ENCODE results near the gene MID1. TPM values are rescaled to one million over a fixed set of nuclear protein-coding genes. Genes with fewer than 3 reads are reported as not detected.
A peak's percentile ranks its signal among the peaks of the same experiment; 100 is the strongest.

The MID1 gene
- polyA plus RNA-seq, 3 donors: 23.2 to 32.6 (median 25.4) TPM

DNA sequence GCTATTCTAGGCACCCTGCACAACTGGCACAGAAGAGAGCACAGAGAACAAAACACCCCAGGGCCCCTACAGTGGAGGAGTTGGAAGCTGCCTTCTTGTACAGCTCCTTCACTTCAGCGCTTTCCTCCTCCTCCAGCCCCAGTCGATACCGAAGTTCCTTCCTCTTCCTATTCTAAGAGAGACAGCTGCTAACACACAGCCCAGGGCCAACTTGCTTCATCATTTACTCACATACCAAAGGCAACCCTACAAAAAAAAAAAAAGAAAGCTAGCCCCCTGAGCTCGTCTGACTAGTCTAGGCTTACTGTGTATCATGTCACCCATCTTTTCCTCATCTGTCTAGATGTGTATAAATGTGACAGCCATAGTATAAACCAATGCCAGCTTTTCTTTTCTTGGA is 64.5 kb downstream of the MID1 start:
- DNase-seq (ENCODE audit: extremely low read depth in 1 of 11, low read depth in 9 of 11, low spot score in 4 of 11): no peak

DNA sequence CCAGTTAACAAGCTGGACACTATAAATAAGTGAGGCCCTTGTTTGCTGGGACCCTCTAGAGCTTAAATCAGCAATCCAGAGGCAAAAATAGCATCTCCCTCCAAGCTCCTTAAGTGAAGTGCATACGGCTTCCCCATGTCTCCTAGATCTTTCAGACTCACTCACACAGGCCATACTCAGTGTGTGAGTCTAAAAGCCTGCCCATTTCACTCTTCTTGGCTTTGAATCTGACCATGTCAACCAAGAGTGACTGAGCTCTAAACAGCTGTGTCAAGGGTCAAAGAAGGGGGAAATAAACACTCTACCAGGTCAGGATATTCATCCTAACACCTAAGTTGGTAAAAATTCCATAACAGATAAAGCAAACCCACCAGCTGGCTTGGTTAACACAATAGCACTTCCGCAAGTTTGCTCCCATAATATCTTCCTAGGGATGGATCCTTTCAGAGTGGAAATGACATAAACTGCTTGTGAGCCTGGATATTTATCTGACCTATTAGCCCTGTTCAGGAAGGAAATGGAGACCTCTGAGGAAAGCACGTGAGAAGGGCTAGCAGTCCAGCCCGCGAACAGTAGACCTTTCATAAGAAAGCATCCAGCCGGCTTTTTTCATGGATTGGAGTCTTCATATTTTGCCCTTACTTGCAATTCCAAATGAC is 65.6 kb downstream of the MID1 start:
- peak in 1 of 11 donors; percentile 30 for DNase-seq (ENCODE audit: extremely low read depth in 1 of 11, low read depth in 9 of 11, low spot score in 4 of 11)

DNA sequence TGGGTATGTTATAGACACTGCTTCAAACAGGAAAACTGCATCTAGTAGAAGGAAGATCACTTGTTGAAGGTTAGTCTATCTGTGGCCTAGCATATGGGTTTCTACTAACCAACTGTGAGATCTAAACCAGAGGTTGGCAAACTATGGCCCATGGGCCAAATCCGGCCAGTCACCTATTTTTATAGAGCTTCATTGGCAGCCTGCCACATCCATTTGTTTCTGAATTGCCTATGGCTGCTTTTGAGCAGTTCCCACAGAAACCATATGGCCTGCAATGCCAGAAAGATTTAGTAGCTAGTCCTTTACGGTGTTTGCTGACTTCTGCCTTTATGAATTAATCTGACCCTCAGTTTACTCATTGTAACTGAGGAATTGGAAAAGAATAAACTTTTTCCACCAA is 71.1 kb downstream of the MID1 start:
- no peak for DNase-seq (ENCODE audit: extremely low read depth in 1 of 11, low read depth in 9 of 11, low spot score in 4 of 11)

DNA sequence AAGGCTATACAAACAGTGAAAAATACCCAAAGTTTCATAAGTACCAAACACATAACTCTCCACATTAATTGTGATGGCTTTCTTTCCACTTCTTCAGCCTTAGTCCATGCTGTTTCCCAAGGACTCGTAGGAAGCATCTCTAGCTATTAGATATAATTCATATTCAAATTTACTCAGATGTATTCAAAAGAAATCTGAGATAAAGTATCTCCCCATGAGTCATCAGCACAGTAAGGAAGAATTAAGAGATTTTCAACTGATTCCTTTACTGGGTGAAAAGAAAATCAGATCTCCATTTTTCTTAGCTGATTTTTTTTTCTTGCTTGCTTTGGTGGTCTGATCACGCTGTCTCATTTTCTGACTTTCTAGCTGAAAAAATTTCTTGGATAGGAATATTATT is 71.7 kb downstream of the MID1 start:
- no peak for DNase-seq (ENCODE audit: extremely low read depth in 1 of 11, low read depth in 9 of 11, low spot score in 4 of 11)

DNA sequence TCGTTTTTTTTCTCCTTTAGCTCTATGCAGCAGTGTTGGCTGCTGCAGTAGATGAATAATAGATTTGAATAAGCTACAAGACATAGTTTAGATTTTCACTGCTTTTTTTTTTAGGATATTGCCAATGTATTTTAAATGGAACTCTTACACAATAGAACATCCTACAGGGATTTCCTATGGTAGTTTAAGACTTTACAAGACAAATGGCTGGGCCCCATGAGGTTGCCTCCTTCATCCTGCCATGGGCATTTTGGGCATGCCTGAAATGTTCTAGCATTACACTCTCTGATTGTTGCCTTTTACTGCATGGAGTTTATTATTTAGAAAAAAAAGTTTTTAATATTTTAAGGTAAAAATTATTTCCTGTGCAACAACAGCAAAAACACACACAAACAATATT is 74.5 kb downstream of the MID1 start:
- DNase-seq (ENCODE audit: extremely low read depth in 1 of 11, low read depth in 9 of 11, low spot score in 4 of 11): no peak

DNA sequence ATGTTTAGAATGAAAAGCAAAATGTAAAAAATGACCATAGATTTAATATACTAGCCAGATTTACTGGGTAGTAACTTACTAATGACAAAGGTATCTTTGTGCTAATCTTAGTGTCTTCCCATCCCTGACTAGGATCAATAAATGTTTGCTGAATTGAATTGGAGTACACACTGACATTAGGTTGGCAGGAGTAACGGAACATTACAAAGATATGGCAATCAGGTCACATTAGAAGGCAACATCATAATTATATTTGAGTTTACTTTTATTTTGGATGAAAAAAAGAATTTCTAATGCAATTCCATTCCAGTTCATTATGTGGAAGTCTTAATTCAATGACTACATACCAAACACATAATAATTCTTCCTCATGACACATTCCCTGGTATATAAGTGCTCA is 77.8 kb downstream of the MID1 start:
- DNase-seq (ENCODE audit: extremely low read depth in 1 of 11, low read depth in 9 of 11, low spot score in 4 of 11): no peak

DNA sequence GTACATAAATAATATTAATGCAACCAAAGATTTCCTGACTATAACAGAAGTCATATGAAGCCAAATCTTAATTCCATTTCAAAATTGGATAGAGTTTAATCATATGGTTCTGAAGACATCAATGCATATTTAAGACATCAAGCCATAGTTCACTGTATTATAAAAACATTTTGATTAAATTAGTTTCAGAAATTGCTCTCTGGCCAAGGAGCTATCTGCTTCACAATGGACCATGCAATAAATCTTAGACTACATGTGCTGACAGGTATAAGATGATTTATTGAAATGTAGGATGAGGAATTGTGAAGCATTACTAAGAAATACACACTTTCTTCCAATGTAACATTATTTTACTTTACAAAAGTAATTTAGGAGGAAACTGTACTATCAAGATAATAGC is 81.6 kb downstream of the MID1 start:
- DNase-seq (ENCODE audit: extremely low read depth in 1 of 11, low read depth in 9 of 11, low spot score in 4 of 11): no peak

DNA sequence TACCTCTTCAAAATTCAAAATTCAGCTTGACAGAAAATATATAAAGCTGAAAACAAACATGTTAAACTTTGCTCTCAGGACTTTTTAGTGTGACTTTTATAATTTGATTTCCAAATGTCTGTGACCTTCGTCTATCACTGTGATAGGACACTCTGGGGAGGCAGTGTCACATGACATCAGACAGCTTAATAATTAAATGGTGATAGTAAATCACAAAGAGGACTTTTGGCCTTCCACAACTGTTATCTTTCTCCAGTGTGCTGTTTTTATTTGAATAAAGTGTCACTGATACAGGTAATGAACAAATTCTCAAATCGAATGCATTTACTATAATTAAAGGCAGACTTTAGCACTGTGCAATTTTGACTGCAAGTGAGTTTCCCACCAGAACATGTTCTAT is 83.1 kb downstream of the MID1 start:
- no peak for DNase-seq (ENCODE audit: extremely low read depth in 1 of 11, low read depth in 9 of 11, low spot score in 4 of 11)

DNA sequence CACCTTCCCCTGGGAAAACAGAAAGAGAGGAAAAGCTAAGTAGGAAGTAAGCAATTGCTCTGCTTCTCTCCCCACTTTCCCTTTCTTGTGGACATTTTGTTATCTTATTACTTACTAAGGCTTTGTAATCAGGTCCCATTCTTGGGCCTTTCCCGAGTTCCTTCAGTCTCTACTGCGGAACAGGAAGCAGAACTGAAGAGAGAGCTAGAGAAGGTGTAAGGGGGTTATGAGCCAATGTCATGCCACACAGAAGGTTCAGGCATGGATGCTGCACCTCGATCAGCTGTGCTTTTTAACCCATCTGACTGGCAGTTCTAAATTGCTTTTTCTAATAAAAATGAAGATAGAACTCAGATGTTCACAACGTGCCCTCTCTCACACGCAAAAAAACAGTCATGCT is 83.6 kb downstream of the MID1 start:
- DNase-seq (ENCODE audit: extremely low read depth in 1 of 11, low read depth in 9 of 11, low spot score in 4 of 11): no peak

DNA sequence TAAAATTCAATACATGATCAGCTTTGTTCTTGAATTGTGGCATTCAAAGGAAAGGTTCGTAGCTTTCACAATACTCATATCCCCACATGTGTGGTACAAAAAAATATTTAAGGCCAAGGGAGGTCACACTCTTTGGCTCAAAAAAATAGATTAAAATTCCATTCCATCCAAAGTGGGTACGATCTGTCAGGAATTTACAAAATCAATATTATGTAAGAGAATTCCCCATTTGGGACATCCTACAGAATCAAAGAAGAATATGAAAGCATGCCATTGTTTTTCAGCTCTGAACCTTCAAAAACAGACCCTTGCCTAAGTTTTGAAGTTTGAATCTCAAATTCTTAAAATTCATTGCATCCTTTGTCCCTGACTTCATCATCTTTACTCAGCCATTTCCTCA is 85.8 kb downstream of the MID1 start:
- DNase-seq (ENCODE audit: extremely low read depth in 1 of 11, low read depth in 9 of 11, low spot score in 4 of 11): no peak

DNA sequence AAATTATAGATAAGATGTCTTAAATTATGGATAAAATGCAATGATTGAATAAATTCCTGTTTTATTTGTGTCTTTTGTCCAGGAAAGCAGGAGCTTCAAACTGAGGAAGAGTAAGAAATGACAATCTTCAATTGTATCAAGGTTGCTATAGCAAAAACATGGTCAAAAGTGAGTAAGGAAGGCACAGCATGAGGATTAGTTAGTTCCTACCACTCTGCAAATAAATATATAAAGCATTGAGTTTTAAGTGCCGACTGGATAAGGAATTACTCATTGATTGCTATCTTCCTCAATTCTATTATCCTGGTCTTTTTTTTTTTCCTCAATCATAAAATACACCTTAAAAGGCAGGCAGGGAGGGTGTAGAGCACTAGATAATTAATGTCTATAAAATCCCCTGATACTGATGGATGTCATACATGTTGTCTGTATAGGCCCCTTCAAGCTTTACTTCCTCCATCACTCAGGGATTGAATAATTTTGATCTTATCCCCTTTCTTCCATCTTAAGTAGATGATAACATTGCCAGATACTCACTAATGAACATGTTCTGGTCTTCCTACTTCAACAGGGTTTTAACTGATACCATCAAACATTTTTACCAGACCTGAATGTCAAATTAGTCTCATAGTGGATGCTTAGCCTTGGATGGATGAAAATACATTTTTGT is 86.6 kb downstream of the MID1 start:
- no peak for DNase-seq (ENCODE audit: extremely low read depth in 1 of 11, low read depth in 9 of 11, low spot score in 4 of 11)

DNA sequence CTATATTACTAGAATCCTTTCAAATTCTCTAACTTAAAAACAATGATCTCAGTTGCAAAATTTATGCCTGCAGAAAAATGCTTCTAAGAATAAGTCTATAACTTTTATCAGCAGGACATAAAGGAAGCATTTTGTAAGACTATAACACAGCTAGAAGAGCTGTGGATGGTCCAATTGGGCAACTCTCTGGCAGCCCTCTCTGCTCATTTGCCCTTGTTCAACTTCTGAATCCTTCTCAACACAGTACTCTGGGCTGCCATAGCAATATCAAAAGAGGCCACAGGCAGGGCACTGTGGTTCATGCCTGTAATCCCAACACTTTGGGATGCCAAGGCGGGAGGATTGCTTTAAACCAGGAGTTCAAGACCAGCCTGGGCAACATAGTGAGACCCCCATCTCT is 88.5 kb downstream of the MID1 start:
- DNase-seq (ENCODE audit: extremely low read depth in 1 of 11, low read depth in 9 of 11, low spot score in 4 of 11): no peak

DNA sequence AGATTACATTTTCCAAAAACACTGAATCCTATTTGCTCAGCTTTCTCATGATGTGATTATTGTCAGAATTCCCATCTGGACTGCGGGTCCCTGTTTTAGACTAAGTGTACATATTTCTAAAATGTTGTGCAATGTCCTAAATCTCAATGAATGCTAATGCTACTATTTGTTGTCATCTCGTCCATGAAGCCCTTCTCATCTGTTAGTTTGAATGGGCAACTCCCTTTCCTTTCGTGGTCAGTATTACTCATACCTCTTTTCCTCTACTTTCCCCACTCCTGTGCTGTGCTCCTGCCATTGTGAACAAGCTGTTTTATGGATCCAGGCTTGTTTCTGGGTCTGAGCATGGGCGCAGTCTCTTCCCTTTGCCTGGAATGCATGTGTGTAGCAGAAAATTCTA is 91.0 kb downstream of the MID1 start:
- DNase-seq (ENCODE audit: extremely low read depth in 1 of 11, low read depth in 9 of 11, low spot score in 4 of 11): no peak

DNA sequence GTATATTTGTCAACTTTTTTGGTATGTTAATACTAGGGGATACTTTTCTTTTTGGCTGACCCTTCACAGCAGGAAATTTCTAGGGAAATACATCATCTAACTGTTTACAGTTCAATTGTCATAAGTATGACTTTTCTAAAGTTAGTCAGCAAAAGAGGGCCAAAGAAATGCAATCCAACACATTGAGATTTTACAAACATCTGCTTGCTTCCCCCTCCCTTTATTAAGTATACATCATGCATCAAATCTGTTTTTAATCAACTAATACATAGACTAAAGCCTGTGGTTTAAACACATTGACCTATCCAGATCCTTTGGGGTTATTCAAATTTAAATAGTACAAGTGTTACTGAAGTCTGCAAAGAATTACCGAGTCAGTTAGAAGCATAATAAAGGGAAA is 93.9 kb downstream of the MID1 start:
- no peak for DNase-seq (ENCODE audit: extremely low read depth in 1 of 11, low read depth in 9 of 11, low spot score in 4 of 11)

DNA sequence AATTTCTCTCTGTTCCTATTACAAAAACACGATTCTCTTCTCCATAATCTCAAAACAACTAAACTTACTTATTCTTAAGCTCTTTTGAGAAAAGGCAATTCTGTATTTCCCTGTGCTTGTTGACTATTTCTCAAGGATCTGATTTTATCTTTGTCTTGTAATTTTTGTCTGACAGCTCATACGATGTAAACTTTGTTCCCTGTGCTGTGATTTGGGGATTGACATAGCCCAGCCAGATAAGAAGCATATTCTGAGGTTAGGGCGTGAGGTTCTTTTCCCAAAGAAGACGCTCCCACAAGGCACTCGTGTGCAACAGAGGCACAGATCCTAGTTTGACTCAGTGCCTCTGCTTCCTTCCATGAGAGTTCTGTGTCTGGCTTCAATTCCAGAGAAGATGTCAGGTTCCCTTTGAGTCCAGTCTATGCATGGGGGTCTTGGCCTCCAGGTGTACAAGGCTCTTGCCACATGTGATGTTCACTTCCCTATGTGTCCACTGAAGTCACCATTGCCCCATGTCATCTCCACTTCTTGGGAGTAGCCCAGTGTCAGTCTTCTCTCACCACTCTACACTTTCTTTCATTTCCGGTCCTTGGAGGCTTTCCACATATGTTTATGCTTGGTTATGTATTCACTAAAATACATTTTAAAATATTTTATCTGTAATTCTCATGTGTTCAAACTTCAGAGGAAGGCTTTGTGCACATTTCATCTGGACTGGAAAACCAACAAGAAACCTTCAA is 94.8 kb downstream of the MID1 start:
- no peak for DNase-seq (ENCODE audit: extremely low read depth in 1 of 11, low read depth in 9 of 11, low spot score in 4 of 11)

DNA sequence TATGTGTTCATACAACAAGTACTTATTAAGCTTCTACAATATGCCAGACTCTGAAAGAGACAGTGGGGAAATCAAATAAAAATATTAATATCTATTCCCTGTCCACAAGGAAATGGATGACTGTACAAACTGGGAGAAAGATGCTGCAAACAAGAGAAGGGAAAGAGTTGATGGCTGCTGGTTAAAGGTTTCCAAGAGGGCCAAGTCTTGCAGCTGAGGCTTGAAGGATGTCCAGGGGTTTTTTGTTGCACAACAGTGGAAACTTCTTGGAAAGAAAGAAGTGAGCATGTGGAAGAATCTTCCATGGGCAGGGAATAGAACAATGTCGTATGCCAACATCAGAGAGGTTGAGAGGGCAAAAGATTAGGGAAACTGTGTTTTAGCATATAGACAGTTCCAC is 95.8 kb downstream of the MID1 start:
- no peak for DNase-seq (ENCODE audit: extremely low read depth in 1 of 11, low read depth in 9 of 11, low spot score in 4 of 11)

DNA sequence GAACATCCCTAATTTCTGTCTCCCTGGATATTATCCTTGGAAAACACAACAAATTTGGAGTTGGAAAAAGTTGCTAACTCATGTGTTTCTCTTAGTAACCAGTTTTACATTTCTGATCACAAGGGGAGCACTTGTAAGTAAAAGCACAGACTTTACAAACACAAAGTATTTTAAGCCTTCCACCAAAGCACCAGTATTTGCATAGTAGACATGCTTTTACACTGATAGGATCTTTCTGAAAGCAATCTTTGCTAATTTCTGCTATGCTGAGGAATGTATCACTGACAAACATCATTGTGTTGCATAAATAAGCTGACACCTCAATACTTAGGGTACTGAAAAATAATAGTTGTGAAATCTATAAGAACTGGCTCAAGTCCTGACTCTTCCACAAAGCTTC is 100.6 kb downstream of the MID1 start:
- DNase-seq (ENCODE audit: extremely low read depth in 1 of 11, low read depth in 9 of 11, low spot score in 4 of 11): no peak

DNA sequence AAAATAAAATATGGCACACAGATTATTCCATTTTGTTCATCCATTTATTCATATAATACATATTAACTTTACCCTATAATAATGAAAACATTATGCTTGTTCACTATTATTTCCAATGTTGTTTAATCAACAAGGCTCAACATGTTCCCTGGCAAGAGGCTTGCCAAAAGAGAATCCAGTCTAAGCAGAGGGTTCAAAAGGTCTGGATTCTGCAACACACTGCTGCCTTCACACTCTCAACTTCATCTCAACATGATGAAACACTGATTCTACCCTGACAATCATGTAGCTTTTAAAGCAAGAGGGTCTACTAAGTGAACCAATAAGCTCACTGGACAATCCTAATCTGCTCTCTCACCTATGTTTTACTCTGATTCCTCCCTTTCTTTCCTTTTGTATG is 101.1 kb downstream of the MID1 start:
- DNase-seq (ENCODE audit: extremely low read depth in 1 of 11, low read depth in 9 of 11, low spot score in 4 of 11): no peak

DNA sequence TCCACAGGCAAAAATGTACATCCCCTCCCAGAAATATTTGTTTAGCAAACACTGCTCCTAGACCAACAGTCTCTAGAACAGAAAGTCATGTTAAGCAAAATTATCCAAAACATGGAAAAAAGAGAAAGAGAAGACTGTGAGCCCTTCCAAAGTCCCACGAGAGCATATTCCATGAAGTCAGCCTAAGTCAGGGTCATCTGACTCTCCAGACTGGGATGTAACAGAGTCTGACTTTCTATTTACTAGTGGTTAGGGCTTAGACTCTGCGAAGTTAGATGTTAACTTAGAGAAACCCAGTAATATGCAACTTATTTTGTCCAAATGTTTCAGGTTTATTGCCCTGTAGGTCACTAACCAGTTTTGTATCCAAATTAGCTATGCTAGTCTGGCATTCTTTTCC is 102.3 kb downstream of the MID1 start:
- no peak for DNase-seq (ENCODE audit: extremely low read depth in 1 of 11, low read depth in 9 of 11, low spot score in 4 of 11)

DNA sequence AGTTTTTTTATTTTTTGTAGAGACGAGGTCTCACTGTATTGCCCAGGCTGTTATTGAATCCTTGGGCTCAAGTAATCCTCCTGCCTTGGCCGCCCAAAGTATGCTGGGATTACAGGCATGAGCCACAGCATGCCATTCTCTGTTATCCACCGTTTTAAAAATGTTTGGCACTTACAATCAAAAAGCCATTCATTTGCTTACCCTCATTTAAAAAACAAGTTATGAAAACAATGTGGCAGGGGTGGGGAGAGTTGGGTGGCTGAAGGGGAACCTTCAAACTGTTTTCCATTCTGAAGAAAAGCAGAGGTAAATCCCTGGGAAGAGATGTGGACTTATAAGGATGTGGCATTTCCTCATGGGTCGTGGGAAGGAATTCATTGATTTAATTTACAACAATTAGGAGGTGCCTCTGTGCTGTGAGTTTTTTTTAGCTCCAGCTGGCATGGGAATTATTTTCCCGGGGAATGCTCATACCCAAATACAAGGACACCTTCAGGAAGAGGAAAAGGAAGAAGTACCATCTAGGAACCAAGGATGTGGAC is 103.5 kb downstream of the MID1 start:
- DNase-seq (ENCODE audit: extremely low read depth in 1 of 11, low read depth in 9 of 11, low spot score in 4 of 11): no peak
